PC-3 (cell line): ENCODE measurements around the gene GCC1.

Experiments
- EZH2 ChIP-seq: fragments of 300-600 bp; sonication (generic); IDR thresholded peaks from one replicate; pipeline ENCODE4 v1.6.1; 2017; ENCODE audit warnings: antibody characterized with exemption, mild to moderate bottlenecking, low read length; ENCODE audit not compliant: unreplicated experiment
- TF ChIP-seq, protein P1 (sequence below): fragments of 300-600 bp; sonication (generic); conservative IDR thresholded peaks from 2 replicates; pipeline ENCODE4 v1.5.1; 2017; ENCODE audit warnings: antibody characterized with exemption, low read depth, mild to moderate bottlenecking, low read length

DNA sequence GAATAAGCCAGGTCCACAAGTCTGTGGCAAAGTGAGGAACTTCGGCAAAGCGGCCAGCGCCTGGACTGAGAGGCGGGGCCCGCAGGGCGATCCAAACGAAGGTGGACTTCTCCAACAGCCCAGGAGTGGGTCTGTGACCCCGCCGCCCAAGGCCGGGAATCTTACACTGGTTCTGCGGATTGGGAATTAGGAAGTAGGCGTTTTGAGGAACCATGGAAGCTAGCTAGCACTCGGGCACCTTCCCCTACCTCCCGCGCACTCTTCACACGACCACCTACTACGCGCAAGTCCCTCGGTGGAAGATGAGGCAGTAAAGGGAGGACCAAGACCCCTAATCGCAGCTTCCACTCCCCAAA, 2.2 kb upstream of the GCC1 start:
- TF ChIP-seq, protein P1, sequence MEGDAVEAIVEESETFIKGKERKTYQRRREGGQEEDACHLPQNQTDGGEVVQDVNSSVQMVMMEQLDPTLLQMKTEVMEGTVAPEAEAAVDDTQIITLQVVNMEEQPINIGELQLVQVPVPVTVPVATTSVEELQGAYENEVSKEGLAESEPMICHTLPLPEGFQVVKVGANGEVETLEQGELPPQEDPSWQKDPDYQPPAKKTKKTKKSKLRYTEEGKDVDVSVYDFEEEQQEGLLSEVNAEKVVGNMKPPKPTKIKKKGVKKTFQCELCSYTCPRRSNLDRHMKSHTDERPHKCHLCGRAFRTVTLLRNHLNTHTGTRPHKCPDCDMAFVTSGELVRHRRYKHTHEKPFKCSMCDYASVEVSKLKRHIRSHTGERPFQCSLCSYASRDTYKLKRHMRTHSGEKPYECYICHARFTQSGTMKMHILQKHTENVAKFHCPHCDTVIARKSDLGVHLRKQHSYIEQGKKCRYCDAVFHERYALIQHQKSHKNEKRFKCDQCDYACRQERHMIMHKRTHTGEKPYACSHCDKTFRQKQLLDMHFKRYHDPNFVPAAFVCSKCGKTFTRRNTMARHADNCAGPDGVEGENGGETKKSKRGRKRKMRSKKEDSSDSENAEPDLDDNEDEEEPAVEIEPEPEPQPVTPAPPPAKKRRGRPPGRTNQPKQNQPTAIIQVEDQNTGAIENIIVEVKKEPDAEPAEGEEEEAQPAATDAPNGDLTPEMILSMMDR, result no peak
- no peak for TF ChIP-seq EZH2
